Spleen (tissue), 11 donors: ENCODE data around the gene HIGD1A. TPM values are rescaled to one million over a fixed set of nuclear protein-coding genes. Genes with fewer than 3 reads are reported as not detected.

Experiments
- polyA plus RNA-seq, 3 donors: library from polyadenylated mRNA; stranded (reverse); fragments of 200-250 nt; gene quantifications; one replicate each; pipeline ENCODE4 v1.2.1, GENCODE V29; 2013
- small RNA-seq, 4 donors: library from RNA; depleted of rRNA; stranded (forward); fragments of <200 nt; gene quantifications; one replicate each; pipeline ENCODE3, GENCODE V24; 2016
- total RNA-seq, 7 donors: library from RNA; depleted of rRNA in 3 of 7; stranded (reverse); fragments of >200 nt in 3 of 7; fragmentation: NEBNext Ultra II Directional in 4 of 7; extraction: Animal tissue kit (Norgen Biotek cat#: 25700) in 4 of 7; gene quantifications; one replicate each; pipeline versions ENCODE4 v1.1.0 to v1.2.1, GENCODE V29; 2016 to 2021
- donor health status: healthy with polysubstance abuse.
- donor health status: DM: no; HTN: no; CAD: no; lungs with moderate emphysema.
- donor health status: DM: no; HTN: no; CAD: no.
- donor health status: Bipolar disorder and iron deficiency.
- donor health status: healthy.
- donor health status: DM: no; HTN: no; CAD: no.
- donor health status: DM: yes; HTN: yes; CAD: no.

Gene HIGD1A
- total and polyA plus RNA-seq, 10 donors: 39.4 to 89.0 (median 59.6) TPM

Small RNAs within 50 kb of the gene (small RNA-seq; reads per million reads assigned to genes)
- 0 reads per million in 4 donors for gene CCDC13

Other genes starting within 250 kb of the HIGD1A start
- gene SEC22C, start 222.5 kb downstream of the HIGD1A start, total RNA-seq: 10 to 100 TPM; 28.9 to 58.2 (median 40.8) TPM
- 10 to 100 TPM; 13.5 to 19.9 (median 17.2) TPM for gene SEC22C, start 222.5 kb downstream of the HIGD1A start, polyA plus RNA-seq
- 10 to 100 TPM; 23.1 to 42.6 (median 27.1) TPM for gene SS18L2, start 213.6 kb downstream of the HIGD1A start, total RNA-seq
- gene SS18L2, start 213.6 kb downstream of the HIGD1A start, polyA plus RNA-seq: 10 to 100 TPM; 81.9 to 86.6 (median 84.5) TPM
- 100 to 1,000 TPM in 6 of 7 donors, 10 to 100 TPM in 1; 99.2 to 258 (median 159) TPM for gene NKTR, start 203.8 kb downstream of the HIGD1A start, total RNA-seq
- 10 to 100 TPM; 19.9 to 35.8 (median 30.9) TPM for gene NKTR, start 203.8 kb downstream of the HIGD1A start, polyA plus RNA-seq
- 10 to 100 TPM in 6 of 7 donors, 1 to 10 TPM in 1; 9.9 to 22.2 (median 16.3) TPM for gene ZBTB47, start 150.8 kb downstream of the HIGD1A start, total RNA-seq
- gene ZBTB47, start 150.8 kb downstream of the HIGD1A start, polyA plus RNA-seq: 1 to 10 TPM; 2.1 to 5.0 (median 2.5) TPM
- not detected for gene KLHL40, start 119.0 kb downstream of the HIGD1A start, total RNA-seq
- under 1 TPM in 2 of 3 donors, not detected in 1; 0.03 to 0.17 TPM for gene KLHL40, start 119.0 kb downstream of the HIGD1A start, polyA plus RNA-seq
- gene HHATL, start 101.7 kb downstream of the HIGD1A start, total RNA-seq: not detected
- gene HHATL, start 101.7 kb downstream of the HIGD1A start, polyA plus RNA-seq: under 1 TPM in 2 of 3 donors, not detected in 1; 0.13 to 0.42 TPM
- gene CCDC13, start 31.2 kb downstream of the HIGD1A start, total RNA-seq: 1 to 10 TPM in 6 of 7 donors, under 1 TPM in 1; 0.70 to 3.7 (median 1.4) TPM
- gene CCDC13, start 31.2 kb downstream of the HIGD1A start, polyA plus RNA-seq: under 1 TPM; 0.51 to 0.93 (median 0.70) TPM
- 1 to 10 TPM in 5 of 7 donors, under 1 TPM in 2; 0.52 to 4.4 (median 1.2) TPM for gene ACKR2, start 5.0 kb upstream of the HIGD1A start, total RNA-seq
- under 1 TPM; 0.17 to 0.42 (median 0.33) TPM for gene ACKR2, start 5.0 kb upstream of the HIGD1A start, polyA plus RNA-seq
- gene CYP8B1, start 71.4 kb upstream of the HIGD1A start, total RNA-seq: not detected
- under 1 TPM in 1 of 3 donors, not detected in 2; 0.02 TPM for gene CYP8B1, start 71.4 kb upstream of the HIGD1A start, polyA plus RNA-seq
- 10 to 100 TPM in 1 of 7 donors, 1 to 10 TPM in 6; 2.9 to 10.4 (median 5.1) TPM for gene ZNF662, start 101.7 kb upstream of the HIGD1A start, total RNA-seq
- 1 to 10 TPM; 1.0 to 2.8 (median 2.2) TPM for gene ZNF662, start 101.7 kb upstream of the HIGD1A start, polyA plus RNA-seq
- 1 to 10 TPM in 5 of 7 donors, under 1 TPM in 2; 0.43 to 4.0 (median 1.9) TPM for gene GASK1A, start 174.8 kb upstream of the HIGD1A start, total RNA-seq
- 1 to 10 TPM in 2 of 3 donors, under 1 TPM in 1; 0.59 to 2.4 (median 1.6) TPM for gene GASK1A, start 174.8 kb upstream of the HIGD1A start, polyA plus RNA-seq